ENCODE measurements around the gene CRYBG3.

Gene CRYBG3

GRCh38 chr3:97848779-97849178 lies 27.0 kb downstream of the CRYBG3 start:
- no peak overlapping the region for H3K4me3 ChIP-seq (ENCODE audit: control insufficient read depth, low read depth, low read length)
- DNase-seq (ENCODE audit: low read depth): no peak
- TF ChIP-seq CTCF (IDR thresholded peaks at IDR 0.05; ENCODE audit: control insufficient read depth, insufficient read depth, low read depth, low read length, missing control alignments): no peak

- no peak for TF ChIP-seq CTCF (IDR thresholded peaks at IDR 0.05; ENCODE audit: control insufficient read depth, insufficient read depth, low read depth, low read length, missing control alignments)
- no peak overlapping the region for H3K4me3 ChIP-seq (ENCODE audit: control insufficient read depth, low read depth, low read length)
- DNase-seq (ENCODE audit: low read depth): no peak
Observed at GRCh38 chr3:97857401-97857800, 35.6 kb downstream of the CRYBG3 start.

GRCh38 chr3:97860364-97860763 lies 38.6 kb downstream of the CRYBG3 start:
- no peak for DNase-seq (ENCODE audit: low read depth)
- H3K4me3 ChIP-seq (ENCODE audit: control insufficient read depth, low read depth, low read length): no peak overlapping the region
- TF ChIP-seq CTCF (IDR thresholded peaks at IDR 0.05; ENCODE audit: control insufficient read depth, insufficient read depth, low read depth, low read length, missing control alignments): no peak

- no peak overlapping the region for H3K4me3 ChIP-seq (ENCODE audit: control insufficient read depth, low read depth, low read length)
- DNase-seq (ENCODE audit: low read depth): no peak
- no peak for TF ChIP-seq CTCF (IDR thresholded peaks at IDR 0.05; ENCODE audit: control insufficient read depth, insufficient read depth, low read depth, low read length, missing control alignments)
Observed at GRCh38 chr3:97862582-97862981, 40.8 kb downstream of the CRYBG3 start.

- TF ChIP-seq CTCF (IDR thresholded peaks at IDR 0.05; ENCODE audit: control insufficient read depth, insufficient read depth, low read depth, low read length, missing control alignments): no peak
- DNase-seq (ENCODE audit: low read depth): no peak
- H3K4me3 ChIP-seq (ENCODE audit: control insufficient read depth, low read depth, low read length): no peak overlapping the region
Observed at GRCh38 chr3:97863031-97863430, 41.2 kb downstream of the CRYBG3 start.

GRCh38 chr3:97863775-97864174 lies 42.0 kb downstream of the CRYBG3 start:
- DNase-seq (ENCODE audit: low read depth): no peak
- no peak overlapping the region for H3K4me3 ChIP-seq (ENCODE audit: control insufficient read depth, low read depth, low read length)
- TF ChIP-seq CTCF (IDR thresholded peaks at IDR 0.05; ENCODE audit: control insufficient read depth, insufficient read depth, low read depth, low read length, missing control alignments): no peak

- H3K4me3 ChIP-seq (ENCODE audit: control insufficient read depth, low read depth, low read length): no peak overlapping the region
- DNase-seq (ENCODE audit: low read depth): no peak
- no peak for TF ChIP-seq CTCF (IDR thresholded peaks at IDR 0.05; ENCODE audit: control insufficient read depth, insufficient read depth, low read depth, low read length, missing control alignments)
Observed at GRCh38 chr3:97871186-97871585, 49.4 kb downstream of the CRYBG3 start.
